GM19463 (cell line): ENCODE data around the gene SMIM28.

ENCODE experiments used
- ATAC-seq: cut with Tn5 transposase; IDR thresholded peaks from one replicate; pipeline ENCODE4 v1.9.1; 2021; ENCODE audit warnings: mild to moderate bottlenecking, moderate library complexity; ENCODE audit not compliant: unreplicated experiment

SMIM28 gene

DNA sequence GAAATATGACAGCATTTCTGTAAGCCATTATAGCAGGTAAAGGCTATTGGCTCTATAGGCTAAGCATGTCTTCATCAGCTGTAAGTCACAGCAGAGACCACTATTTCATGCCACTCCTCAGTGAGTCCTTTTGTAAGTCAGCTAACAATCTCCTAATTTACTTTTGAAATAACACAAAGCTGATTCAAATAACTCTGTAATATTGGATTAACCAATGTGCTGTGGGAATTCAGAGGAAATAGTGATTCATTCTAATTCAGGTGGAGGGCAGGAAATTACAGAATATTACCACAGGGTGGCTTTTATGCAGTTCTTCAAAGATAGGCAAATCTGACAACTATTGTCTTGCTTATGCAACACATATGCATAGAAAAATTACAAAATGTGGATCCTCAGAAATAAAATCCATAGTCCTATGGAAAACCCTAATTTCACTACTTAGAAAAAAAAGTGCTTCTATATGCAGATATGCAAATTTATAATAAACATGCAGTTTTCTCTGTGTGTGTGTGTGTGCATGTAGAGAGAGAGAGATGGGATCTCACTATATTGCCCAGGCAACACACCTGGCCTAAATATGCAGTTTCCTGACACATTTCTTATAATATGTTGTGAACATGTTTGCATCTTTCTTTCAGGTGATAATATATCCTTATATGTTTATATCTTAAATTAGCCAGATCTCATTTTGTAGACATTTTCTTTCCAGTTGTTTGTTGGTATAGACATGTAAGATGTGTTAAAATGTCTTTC is 4.8 kb upstream of the SMIM28 start:
- ATAC-seq, result no peak

- ATAC-seq, result no peak
These were observed 3.5 kb upstream of the SMIM28 start for GRCh38 chr6:138374230-138374629.

- no peak for ATAC-seq
These were observed 2.9 kb upstream of the SMIM28 start for GRCh38 chr6:138374815-138375214.

DNA sequence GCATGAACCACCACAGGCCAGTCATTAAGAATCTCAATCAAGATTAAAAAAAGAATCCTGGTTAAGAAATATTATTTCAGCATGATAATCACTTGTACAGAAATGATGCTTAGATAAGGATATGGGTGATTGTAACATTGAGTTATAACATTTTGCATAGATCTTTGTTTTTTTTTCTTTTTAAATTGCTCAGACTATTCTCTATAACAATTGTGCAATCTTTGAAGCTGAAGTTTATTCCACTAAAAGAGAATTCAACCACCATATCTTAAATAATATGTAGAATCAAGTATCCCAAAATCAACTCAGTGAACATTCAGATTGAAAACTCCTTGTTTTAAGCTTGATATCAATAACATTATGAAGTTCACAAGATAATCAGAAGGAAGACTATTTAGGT is 663 bp upstream of the SMIM28 start:
- no peak for ATAC-seq

DNA sequence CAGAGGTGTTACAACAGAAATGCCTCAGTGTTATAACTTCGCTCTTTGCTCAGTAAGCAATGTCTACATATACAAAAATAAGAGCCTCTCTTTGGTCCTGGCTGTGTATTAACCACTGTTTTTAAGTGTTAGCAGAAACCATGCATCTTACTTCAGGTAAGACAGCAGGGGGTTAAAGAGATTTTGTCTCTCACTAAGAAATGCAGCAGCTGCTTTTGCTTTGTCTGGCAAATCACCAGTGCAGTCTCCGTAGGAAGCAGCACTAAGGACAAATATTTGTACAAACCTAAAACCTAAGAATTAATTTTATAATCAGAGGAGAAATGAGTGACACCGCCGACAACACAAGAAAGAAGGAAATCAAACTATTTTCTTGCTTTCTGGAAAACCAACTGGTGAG is 758 bp downstream of the SMIM28 start:
- no peak for ATAC-seq

DNA sequence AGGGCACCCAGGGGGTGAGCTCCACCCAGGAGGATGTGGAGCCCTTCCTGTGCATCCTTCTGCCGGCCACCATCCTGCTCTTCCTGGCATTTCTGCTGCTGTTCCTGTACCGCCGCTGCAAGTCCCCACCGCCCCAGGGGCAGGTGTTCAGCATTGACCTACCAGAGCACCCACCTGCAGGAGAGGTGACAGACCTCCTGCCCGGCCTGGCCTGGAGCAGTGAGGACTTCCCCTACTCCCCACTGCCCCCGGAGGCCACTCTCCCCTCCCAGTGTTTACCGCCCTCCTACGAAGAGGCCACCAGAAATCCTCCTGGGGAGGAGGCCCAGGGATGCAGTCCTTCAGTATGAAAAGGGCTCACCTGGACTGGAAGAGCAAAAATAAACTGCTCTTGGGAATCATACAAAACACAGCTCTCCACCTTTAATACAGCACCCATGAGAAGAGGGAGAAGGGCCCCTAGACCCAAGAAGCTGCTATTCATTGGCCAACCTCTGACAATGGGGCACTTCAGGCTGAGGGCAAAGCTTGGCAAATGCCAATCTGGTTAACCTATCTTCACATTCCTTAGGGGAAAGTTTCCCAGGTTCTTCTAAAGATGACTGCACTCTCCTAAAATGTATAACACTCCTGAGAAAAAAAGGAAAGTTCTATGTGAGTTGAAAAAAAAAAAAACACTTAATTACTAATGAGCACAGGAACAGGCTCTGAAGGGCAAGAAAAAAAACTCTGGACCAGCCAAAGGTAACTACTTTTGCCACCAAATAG is 5.0 kb downstream of the SMIM28 start:
- ATAC-seq, result no peak

DNA sequence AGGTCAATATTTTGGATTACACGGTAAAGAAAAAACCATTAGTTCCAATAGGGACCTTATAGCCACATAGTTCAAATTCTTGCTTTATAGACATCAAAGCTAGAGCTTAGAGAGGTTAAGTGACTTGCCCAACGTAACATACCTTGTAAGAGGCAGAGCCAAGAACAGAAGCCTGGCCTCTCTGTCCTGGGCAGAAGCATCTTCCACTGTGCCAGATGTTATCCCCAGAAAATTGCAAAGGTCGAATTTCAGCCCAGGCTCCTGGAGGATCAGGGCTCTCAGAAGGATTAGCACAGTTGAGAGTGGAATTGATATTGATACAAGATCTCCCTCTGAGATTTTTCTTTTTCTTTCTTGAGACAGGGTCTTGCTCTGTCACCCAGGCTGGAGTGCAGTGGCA is 6.1 kb downstream of the SMIM28 start:
- ATAC-seq, result no peak

GRCh38 chr6:138386897-138387296 is 9.2 kb downstream of the SMIM28 start:
- ATAC-seq, result no peak

GRCh38 chr6:138387577-138388368 is 10.1 kb downstream of the SMIM28 start:
- ATAC-seq, result no peak

- no peak for ATAC-seq
These were observed 11.8 kb downstream of the SMIM28 start for GRCh38 chr6:138389551-138389950.

DNA sequence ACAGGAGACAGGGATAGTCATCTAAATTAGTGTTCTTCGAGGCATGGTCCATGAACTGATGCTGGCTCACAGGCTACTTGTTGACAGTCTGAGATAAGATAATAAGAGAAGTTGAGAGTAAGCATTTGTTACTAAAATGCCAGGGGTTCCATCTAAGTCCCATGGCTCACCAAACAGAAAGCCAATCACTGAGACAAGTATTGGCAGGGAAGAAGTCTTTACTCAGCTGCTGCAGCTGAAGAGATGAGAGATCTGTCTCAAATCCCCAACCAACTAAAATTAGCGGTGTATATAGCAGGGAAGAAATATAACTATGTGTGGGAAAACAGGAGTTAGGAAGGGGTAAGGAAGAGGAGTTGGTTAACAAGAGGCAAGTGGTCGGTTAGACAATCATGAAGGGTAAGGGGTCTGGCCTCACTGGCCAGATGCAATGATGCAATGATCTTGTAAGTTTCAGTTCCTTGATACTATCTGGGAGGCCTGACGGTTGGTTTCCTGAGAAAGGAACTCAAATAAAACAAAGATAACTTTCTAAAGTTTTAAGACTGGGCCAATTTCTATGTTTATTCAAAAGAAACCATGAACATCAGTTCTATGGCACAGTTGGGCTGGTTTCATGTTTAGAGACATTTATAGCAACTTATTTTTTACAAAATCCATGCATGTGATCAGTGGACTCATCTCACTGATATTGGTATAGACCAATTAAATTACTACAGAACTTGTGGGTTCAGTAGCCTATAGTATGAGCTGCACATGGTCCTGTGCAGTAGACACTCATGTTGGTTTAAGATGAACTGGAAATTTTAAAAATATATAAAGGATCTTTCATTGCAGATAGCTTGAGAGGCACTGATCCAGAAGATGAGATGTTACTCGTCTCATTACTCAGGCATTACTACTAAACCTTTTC is 16.4 kb downstream of the SMIM28 start:
- ATAC-seq, result no peak

DNA sequence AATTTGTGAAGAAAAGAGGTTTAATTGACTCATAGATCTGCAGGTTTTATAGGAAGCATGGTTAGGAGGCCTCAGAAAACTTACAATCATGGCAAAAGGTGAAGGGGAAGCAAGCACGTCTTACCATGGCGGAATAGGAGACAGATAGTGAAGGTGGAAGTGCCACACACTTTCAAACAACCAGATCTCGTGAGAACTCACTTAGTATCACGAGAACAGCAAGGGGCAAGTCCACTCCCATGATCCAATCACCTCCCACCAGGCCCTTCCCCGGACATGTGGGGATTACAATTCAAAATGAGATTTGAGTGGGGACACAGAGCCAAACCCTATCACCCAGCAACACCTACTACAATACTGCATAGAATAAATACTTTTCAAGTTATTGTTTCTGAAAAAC is 19.0 kb downstream of the SMIM28 start:
- ATAC-seq, result no peak

DNA sequence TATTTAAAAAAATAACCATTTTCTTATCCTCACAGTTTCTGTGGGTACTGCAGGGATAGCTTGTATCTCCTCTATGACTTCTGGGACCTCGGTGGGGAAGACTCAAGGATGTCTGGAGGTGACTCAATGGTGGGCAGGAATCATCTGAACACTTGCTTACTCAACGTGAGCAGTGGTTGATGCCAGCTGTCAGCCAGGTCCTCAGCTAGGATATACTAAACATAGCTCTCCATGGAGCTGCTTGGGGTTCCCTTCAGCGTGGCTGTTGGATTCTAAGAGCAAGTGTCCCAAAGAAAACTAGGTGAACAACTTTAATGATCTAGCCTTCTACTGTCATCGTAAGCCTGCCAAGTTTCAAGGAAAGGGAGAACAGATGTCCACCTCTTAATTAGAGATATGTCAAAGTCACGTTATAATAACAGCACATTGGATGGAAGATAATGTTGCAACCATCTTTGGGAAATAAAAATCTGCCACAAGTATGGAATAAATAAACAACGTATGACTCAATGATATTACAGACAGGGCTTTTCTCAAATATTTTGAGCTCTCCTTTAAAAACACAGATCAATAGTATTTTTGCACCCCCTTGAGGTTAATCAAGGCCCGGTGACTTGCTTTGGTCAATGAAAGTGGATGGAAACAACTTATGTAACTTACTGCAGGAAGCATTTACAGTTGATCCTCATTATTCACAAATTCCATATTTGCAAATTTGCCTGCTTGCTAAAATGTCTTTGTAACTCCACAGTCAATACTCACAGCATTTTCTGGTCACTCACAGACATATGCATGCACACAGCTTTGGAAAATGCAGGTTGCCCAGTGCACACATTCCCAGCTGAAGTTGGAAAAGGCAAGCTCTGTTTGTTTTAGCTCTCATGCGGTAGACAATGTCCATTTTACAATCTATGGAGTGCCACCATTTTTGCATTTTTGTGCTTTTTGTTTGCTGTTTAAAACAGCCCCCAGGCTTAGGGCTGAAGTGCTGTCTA is 19.7 kb downstream of the SMIM28 start:
- ATAC-seq, result no peak

- ATAC-seq, result no peak
These were observed 22.6 kb downstream of the SMIM28 start for GRCh38 chr6:138400326-138400725.

DNA sequence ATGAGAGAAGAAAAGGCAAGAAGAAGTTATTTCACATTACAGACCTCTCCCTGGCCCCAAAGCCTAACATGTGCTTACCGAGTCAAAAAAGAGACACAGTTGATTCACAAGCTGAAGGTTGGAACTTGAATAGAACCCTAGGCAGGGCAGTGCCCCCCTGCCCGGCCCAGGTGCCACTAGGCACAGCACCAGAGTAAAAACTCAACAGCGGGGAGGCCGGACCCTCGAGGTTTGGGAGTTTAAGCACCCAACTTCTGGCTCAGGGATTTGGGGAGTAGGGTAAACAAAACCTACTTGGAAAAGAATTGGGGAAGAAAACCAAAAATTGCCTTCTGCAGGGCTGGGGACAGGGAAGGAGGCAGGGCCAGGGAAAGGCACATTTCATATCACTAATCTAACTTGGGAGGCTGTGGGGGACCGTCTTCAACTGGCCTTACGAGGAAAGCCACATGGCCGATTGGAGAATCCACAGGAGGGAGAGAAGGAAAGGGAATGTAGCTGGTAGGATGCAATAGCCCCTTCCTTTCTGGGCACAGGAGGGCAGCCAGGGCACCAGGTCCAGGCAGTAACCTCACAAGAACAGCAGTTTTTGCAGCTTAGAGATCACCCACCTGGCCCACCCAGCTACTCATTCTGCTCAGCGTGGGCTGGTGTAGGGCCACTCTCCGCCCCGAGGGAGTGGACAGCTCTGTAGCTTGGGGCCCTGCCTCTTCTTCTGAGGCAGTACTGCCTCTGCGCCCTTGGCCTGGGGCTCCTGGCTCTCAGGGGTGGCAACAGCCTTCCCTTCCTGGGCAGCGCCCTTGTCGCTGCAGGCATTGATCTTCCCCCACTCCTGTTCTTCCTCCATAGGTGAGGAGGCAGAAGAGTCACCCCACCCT is 24.5 kb downstream of the SMIM28 start:
- ATAC-seq, result no peak

DNA sequence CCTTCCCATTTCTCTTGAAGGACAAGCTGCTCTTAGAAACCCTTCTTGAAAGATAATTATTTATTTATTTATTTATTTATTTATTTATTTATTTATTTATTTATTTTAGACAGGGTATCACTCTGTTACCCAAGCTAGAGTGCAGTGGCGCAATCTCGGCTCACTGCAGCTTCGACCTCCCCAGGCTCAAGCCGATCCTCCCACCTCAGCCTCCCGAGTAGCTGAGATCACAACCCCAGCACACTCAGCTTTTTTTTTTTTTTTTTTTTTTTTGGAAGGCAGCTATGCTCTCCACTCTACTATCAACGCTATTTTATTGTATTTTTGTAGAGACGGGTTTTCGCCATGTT is 25.1 kb downstream of the SMIM28 start:
- no peak for ATAC-seq

DNA sequence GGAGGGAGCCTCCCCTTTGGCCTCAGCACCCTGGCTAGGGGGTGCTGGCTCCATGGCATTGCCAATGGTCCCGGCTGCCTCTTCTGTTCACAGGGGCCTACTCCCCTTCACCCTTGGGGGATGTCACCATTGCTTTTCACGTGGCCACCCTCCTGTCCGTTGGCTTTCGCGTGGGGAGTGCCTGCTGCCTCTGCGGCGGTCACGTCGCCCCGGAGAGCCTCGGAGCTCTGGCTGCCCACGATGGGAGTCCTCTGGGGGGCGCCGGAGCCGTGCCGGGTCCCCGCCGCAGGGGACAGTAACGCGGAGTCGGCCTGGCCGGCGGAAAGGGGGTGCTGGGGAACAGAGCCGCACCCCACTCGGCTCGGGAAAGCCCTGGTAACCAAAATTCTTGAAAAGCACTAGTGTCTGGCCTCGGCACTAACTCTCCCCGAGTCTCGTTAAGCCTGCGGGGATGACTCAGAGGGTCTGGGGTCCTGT is 25.7 kb downstream of the SMIM28 start:
- peak; percentile 3 for ATAC-seq
